ENCODE data around the gene GRIP2.

Gene GRIP2

GRCh38 chr3:14564741-14565140 is 24.6 kb upstream of the GRIP2 start:
- no peaks in the 10 kb centered on the region for H3F3A ChIP-seq (ENCODE audit: insufficient read depth, low read length)
- H3K4me1 ChIP-seq (ENCODE audit: low read length): no peaks in the 10 kb centered on the region
- H3K9me3 ChIP-seq (replicated peaks; ENCODE audit: insufficient read depth, low read length): no peaks in the 10 kb centered on the region
- TF ChIP-seq CTCF (IDR thresholded peaks at IDR 0.05; ENCODE audit: low read length) (no peak), EZH2phosphoT487 (IDR thresholded peaks at IDR 0.05; ENCODE audit: low read length) (no peak), EZH2 (optimal IDR thresholded peaks at IDR 0.05; ENCODE audit: low read depth, low read length) (no peak)
- no peaks in the 10 kb centered on the region for H3K79me2 ChIP-seq (ENCODE audit: low read length)
- DNase-seq: no peak
- H3K9ac ChIP-seq (ENCODE audit: low read length): no peak overlapping the region
- H2AFZ ChIP-seq (ENCODE audit: low read length): no peak overlapping the region
- no peaks in the 10 kb centered on the region for H4K20me1 ChIP-seq (ENCODE audit: insufficient read depth, low read length)
- H3K9me2 ChIP-seq (replicated peaks; ENCODE audit: insufficient read depth, low read length): no peaks in the 10 kb centered on the region
- H3K27ac ChIP-seq (ENCODE audit: low read length): no peak overlapping the region
- no peak overlapping the region for H3K4me2 ChIP-seq (ENCODE audit: low read depth, low read length)
- no peak overlapping the region for H3K4me3 ChIP-seq (ENCODE audit: low read length)
- peaks cover 81% of the 10 kb centered on the region for H3K27me3 ChIP-seq (replicated peaks; ENCODE audit: insufficient read depth, low read length)
- no peaks in the 10 kb centered on the region for H3K36me3 ChIP-seq (replicated peaks; ENCODE audit: insufficient read depth, low read length)

- H3K27ac ChIP-seq (ENCODE audit: low read length): no peak overlapping the region
These were observed 23.9 kb upstream of the GRIP2 start for GRCh38 chr3:14563946-14564539.

GRCh38 chr3:14562121-14562890 is 22.2 kb upstream of the GRIP2 start:
- no peaks in the 10 kb centered on the region for H3K9me3 ChIP-seq (replicated peaks; ENCODE audit: insufficient read depth, low read length)
- no peaks in the 10 kb centered on the region for H3F3A ChIP-seq (ENCODE audit: insufficient read depth, low read length)
- H3K36me3 ChIP-seq (replicated peaks; ENCODE audit: insufficient read depth, low read length): no peaks in the 10 kb centered on the region
- no peak overlapping the region for H3K9ac ChIP-seq (ENCODE audit: low read length)
- peaks cover 82% of the 10 kb centered on the region for H3K27me3 ChIP-seq (replicated peaks; ENCODE audit: insufficient read depth, low read length)
- H3K4me2 ChIP-seq (ENCODE audit: low read depth, low read length): no peak overlapping the region
- H3K4me1 ChIP-seq (ENCODE audit: low read length): no peaks in the 10 kb centered on the region
- H3K4me3 ChIP-seq (ENCODE audit: low read length): no peak overlapping the region
- no peak for TF ChIP-seq CTCF (IDR thresholded peaks at IDR 0.05; ENCODE audit: low read length)
- TF ChIP-seq EZH2 (optimal IDR thresholded peaks at IDR 0.05; ENCODE audit: low read depth, low read length): no peak
- no peak for TF ChIP-seq EZH2phosphoT487 (IDR thresholded peaks at IDR 0.05; ENCODE audit: low read length)
- H3K9me2 ChIP-seq (replicated peaks; ENCODE audit: insufficient read depth, low read length): no peaks in the 10 kb centered on the region
- H3K79me2 ChIP-seq (ENCODE audit: low read length): no peaks in the 10 kb centered on the region
- DNase-seq: no peak
- no peaks in the 10 kb centered on the region for H4K20me1 ChIP-seq (ENCODE audit: insufficient read depth, low read length)
- H2AFZ ChIP-seq (ENCODE audit: low read length): no peak overlapping the region
- H3K27ac ChIP-seq (ENCODE audit: low read length): no peak overlapping the region

More at GRCh38 chr3:14563946-14564539, 23.9 kb upstream of the GRIP2 start:
- Histone ChIP-seq H3K4me1 (ENCODE audit: low read length) (no peaks in the 10 kb centered on the region), H3K9me2 (replicated peaks; ENCODE audit: insufficient read depth, low read length) (no peaks in the 10 kb centered on the region), H3K9ac (ENCODE audit: low read length) (no peak overlapping the region), H3K27me3 (replicated peaks; ENCODE audit: insufficient read depth, low read length) (peaks cover 79% of the 10 kb centered on the region), H3K36me3 (replicated peaks; ENCODE audit: insufficient read depth, low read length) (no peaks in the 10 kb centered on the region), H3K9me3 (replicated peaks; ENCODE audit: insufficient read depth, low read length) (no peaks in the 10 kb centered on the region), H2AFZ (ENCODE audit: low read length) (no peak overlapping the region), H4K20me1 (ENCODE audit: insufficient read depth, low read length) (no peaks in the 10 kb centered on the region), H3K4me3 (ENCODE audit: low read length) (no peak overlapping the region), H3F3A (ENCODE audit: insufficient read depth, low read length) (no peaks in the 10 kb centered on the region), H3K4me2 (ENCODE audit: low read depth, low read length) (no peak overlapping the region), H3K79me2 (ENCODE audit: low read length) (no peaks in the 10 kb centered on the region)
- DNase-seq: no peak
- TF ChIP-seq EZH2 (optimal IDR thresholded peaks at IDR 0.05; ENCODE audit: low read depth, low read length) (no peak), EZH2phosphoT487 (IDR thresholded peaks at IDR 0.05; ENCODE audit: low read length) (no peak), CTCF (IDR thresholded peaks at IDR 0.05; ENCODE audit: low read length) (no peak)
